ENCODE measurements around the gene TSSK2. TPM values are rescaled to one million over a fixed set of nuclear protein-coding genes. Genes with fewer than 3 reads are reported as not detected.

Gene TSSK2
- total RNA-seq, 1 donor from 2014 or later, result not detected

GRCh38 chr22:19150482-19151328, 19.6 kb downstream of the TSSK2 start:
- Mint-ChIP-seq H3K36me3 (ENCODE audit: low read depth, unreplicated experiment) (peaks cover 9% of the 10 kb centered on the region), H3K4me3 (ENCODE audit: unreplicated experiment) (peak overlapping the region; percentile 67), H3K9me3 (ENCODE audit: unreplicated experiment) (peaks cover 21% of the 10 kb centered on the region), H3K4me1 (ENCODE audit: low read depth, unreplicated experiment) (no peaks in the 10 kb centered on the region), H3K27me3 (ENCODE audit: low read depth, unreplicated experiment) (peaks cover 67% of the 10 kb centered on the region), H3K27ac (ENCODE audit: unreplicated experiment) (no peak overlapping the region)
- FAIRE-seq (no peak), DNase-seq (ENCODE audit: low read depth) (no peak)
- H3K79me2 ChIP-seq (ENCODE audit: insufficient read depth, low read length), result no peaks in the 10 kb centered on the region
- H3K4me2 ChIP-seq (ENCODE audit: low read length), result no peak overlapping the region
- H3K4me3 ChIP-seq (ENCODE audit: insufficient read depth, low read depth, low read length), result no peak overlapping the region
- H3K36me3 ChIP-seq (ENCODE audit: insufficient read depth, low read length), result no peaks in the 10 kb centered on the region
- H3K4me1 ChIP-seq (ENCODE audit: insufficient read depth, low read length), result no peaks in the 10 kb centered on the region
- peak; percentile 91 for TF ChIP-seq EZH2 (IDR thresholded peaks at IDR 0.05; ENCODE audit: insufficient read depth, low read length)
- TF ChIP-seq, protein P1, sequence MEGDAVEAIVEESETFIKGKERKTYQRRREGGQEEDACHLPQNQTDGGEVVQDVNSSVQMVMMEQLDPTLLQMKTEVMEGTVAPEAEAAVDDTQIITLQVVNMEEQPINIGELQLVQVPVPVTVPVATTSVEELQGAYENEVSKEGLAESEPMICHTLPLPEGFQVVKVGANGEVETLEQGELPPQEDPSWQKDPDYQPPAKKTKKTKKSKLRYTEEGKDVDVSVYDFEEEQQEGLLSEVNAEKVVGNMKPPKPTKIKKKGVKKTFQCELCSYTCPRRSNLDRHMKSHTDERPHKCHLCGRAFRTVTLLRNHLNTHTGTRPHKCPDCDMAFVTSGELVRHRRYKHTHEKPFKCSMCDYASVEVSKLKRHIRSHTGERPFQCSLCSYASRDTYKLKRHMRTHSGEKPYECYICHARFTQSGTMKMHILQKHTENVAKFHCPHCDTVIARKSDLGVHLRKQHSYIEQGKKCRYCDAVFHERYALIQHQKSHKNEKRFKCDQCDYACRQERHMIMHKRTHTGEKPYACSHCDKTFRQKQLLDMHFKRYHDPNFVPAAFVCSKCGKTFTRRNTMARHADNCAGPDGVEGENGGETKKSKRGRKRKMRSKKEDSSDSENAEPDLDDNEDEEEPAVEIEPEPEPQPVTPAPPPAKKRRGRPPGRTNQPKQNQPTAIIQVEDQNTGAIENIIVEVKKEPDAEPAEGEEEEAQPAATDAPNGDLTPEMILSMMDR (IDR thresholded peaks at IDR 0.05; ENCODE audit: insufficient read depth, low read depth, low read length), result no peak
- H4K20me1 ChIP-seq (ENCODE audit: insufficient read depth, low read length), result no peaks in the 10 kb centered on the region
- H3K27ac ChIP-seq (ENCODE audit: low read depth, low read length), result no peak overlapping the region
- no peaks in the 10 kb centered on the region for H3K9me3 ChIP-seq (ENCODE audit: insufficient read depth, low read depth, low read length)
- H3K9ac ChIP-seq (ENCODE audit: low read length), result no peak overlapping the region
- no peak overlapping the region for H2AFZ ChIP-seq (ENCODE audit: low read depth, low read length)
- peaks cover 45% of the 10 kb centered on the region for H3K27me3 ChIP-seq (ENCODE audit: insufficient read depth, low read length)

GRCh38 chr22:19151329-19152191, 20.5 kb downstream of the TSSK2 start:
- Histone ChIP-seq H3K27ac (ENCODE audit: low read depth, low read length) (no peak overlapping the region), H3K36me3 (ENCODE audit: insufficient read depth, low read length) (no peaks in the 10 kb centered on the region), H3K4me1 (ENCODE audit: insufficient read depth, low read length) (no peaks in the 10 kb centered on the region), H4K20me1 (ENCODE audit: insufficient read depth, low read length) (no peaks in the 10 kb centered on the region), H2AFZ (ENCODE audit: low read depth, low read length) (no peak overlapping the region), H3K9me3 (ENCODE audit: insufficient read depth, low read depth, low read length) (no peaks in the 10 kb centered on the region), H3K9ac (ENCODE audit: low read length) (no peak overlapping the region), H3K4me3 (ENCODE audit: insufficient read depth, low read depth, low read length) (no peak overlapping the region), H3K79me2 (ENCODE audit: insufficient read depth, low read length) (no peaks in the 10 kb centered on the region), H3K27me3 (ENCODE audit: insufficient read depth, low read length) (peaks cover 45% of the 10 kb centered on the region), H3K4me2 (ENCODE audit: low read length) (no peak overlapping the region)
- peaks cover 65% of the 10 kb centered on the region for H3K27me3 Mint-ChIP-seq (ENCODE audit: low read depth, unreplicated experiment)
- DNase-seq (ENCODE audit: low read depth) (no peak), FAIRE-seq (no peak)
- H3K4me1 Mint-ChIP-seq (ENCODE audit: low read depth, unreplicated experiment), result no peaks in the 10 kb centered on the region
- H3K9me3 Mint-ChIP-seq (ENCODE audit: unreplicated experiment), result peaks cover 21% of the 10 kb centered on the region
- peak; percentile 2 for TF ChIP-seq EZH2 (IDR thresholded peaks at IDR 0.05; ENCODE audit: insufficient read depth, low read length)
- TF ChIP-seq, protein P1 (IDR thresholded peaks at IDR 0.05; ENCODE audit: insufficient read depth, low read depth, low read length), result no peak
- H3K36me3 Mint-ChIP-seq (ENCODE audit: low read depth, unreplicated experiment), result peaks cover 9% of the 10 kb centered on the region
- H3K27ac Mint-ChIP-seq (ENCODE audit: unreplicated experiment), result no peak overlapping the region
- H3K4me3 Mint-ChIP-seq (ENCODE audit: unreplicated experiment), result peak overlapping the region; percentile 67

Measured in astrocyte (in vitro differentiated cells and primary cell).